ENCODE measurements around the gene CRKL. TPM values are rescaled to one million over a fixed set of nuclear protein-coding genes. Genes with fewer than 3 reads are reported as not detected.

Gene CRKL
- total RNA-seq, 1 experiment from 2014 or later, result 82.5 TPM

- H3K27me3 ChIP-seq (replicated peaks; ENCODE audit: insufficient read depth, low read depth, low read length, poor library complexity), result no peaks in the 10 kb centered on the region
- no peaks in the 10 kb centered on the region for H3K9me3 ChIP-seq (ENCODE audit: low read depth, low read length, poor library complexity, severe bottlenecking)
- intact Hi-C loops (cut with micrococcal nuclease; ENCODE audit: unreplicated experiment), result no loop called here
- CTCF ChIA-PET, result interaction anchor here (1.2 kb wide), 2 partner anchors 25 to 72 kb away, joined by 3 read pairs; partner anchors contain the start of gene LZTR1
- peak overlapping the region; percentile 27 for H3K4me3 ChIP-seq (ENCODE audit: low read depth, low read length, poor library complexity, severe bottlenecking)
- no peak overlapping the region for H3K27ac ChIP-seq (ENCODE audit: low read depth, low read length, poor library complexity, severe bottlenecking)
- no peaks in the 10 kb centered on the region for H3K4me1 ChIP-seq (ENCODE audit: insufficient read depth, low read length, poor library complexity, severe bottlenecking)
- POLR2A ChIA-PET (ENCODE audit: low non-redundant PET), result no interaction called here
- DNase-seq (ENCODE audit: low spot score), result no peak
- peaks cover 13% of the 10 kb centered on the region for H3K36me3 ChIP-seq (ENCODE audit: insufficient read depth, low read length, poor library complexity, severe bottlenecking)
- no peak for TF ChIP-seq CTCF (conservative IDR thresholded peaks at IDR 0.05; ENCODE audit: low read depth, low read length)
- no peak for TF ChIP-seq EZH2 (IDR thresholded peaks at IDR 0.05; ENCODE audit: borderline replicate concordance, low read depth, low read length, poor library complexity, severe bottlenecking)
- BruUV-seq (replicated peaks), result no TSS peak
Observed at GRCh38 chr22:20957102-20957682, 40.0 kb downstream of the CRKL start.

GRCh38 chr22:20957683-20958431 is 40.6 kb downstream of the CRKL start:
- TF ChIP-seq EZH2 (IDR thresholded peaks at IDR 0.05; ENCODE audit: borderline replicate concordance, low read depth, low read length, poor library complexity, severe bottlenecking) (no peak), CTCF (conservative IDR thresholded peaks at IDR 0.05; ENCODE audit: low read depth, low read length) (no peak)
- Histone ChIP-seq H3K27ac (ENCODE audit: low read depth, low read length, poor library complexity, severe bottlenecking) (no peak overlapping the region), H3K4me3 (ENCODE audit: low read depth, low read length, poor library complexity, severe bottlenecking) (peak overlapping the region; percentile 27), H3K36me3 (ENCODE audit: insufficient read depth, low read length, poor library complexity, severe bottlenecking) (peaks cover 6% of the 10 kb centered on the region), H3K4me1 (ENCODE audit: insufficient read depth, low read length, poor library complexity, severe bottlenecking) (no peaks in the 10 kb centered on the region), H3K9me3 (ENCODE audit: low read depth, low read length, poor library complexity, severe bottlenecking) (no peaks in the 10 kb centered on the region), H3K27me3 (replicated peaks; ENCODE audit: insufficient read depth, low read depth, low read length, poor library complexity) (no peaks in the 10 kb centered on the region)
- POLR2A ChIA-PET (ENCODE audit: low non-redundant PET), result interaction anchor here (0.6 kb wide), 1 partner anchor 14 kb away, joined by 9 read pairs; no protein-coding TSS in a partner anchor
- intact Hi-C loops (cut with micrococcal nuclease; ENCODE audit: unreplicated experiment), result no loop called here
- CTCF ChIA-PET, result interaction anchor here (1.2 kb wide), 2 partner anchors 24 to 72 kb away, joined by 3 read pairs; partner anchors contain the start of gene LZTR1
- BruUV-seq (replicated peaks), result no TSS peak
- no peak for DNase-seq (ENCODE audit: low spot score)

GRCh38 chr22:20959578-20960461 is 42.6 kb downstream of the CRKL start:
- intact Hi-C loops (cut with micrococcal nuclease; ENCODE audit: unreplicated experiment), result no loop called here
- ChIA-PET CTCF (no interaction called here), POLR2A (ENCODE audit: low non-redundant PET) (no interaction called here)
- Histone ChIP-seq H3K4me1 (ENCODE audit: insufficient read depth, low read length, poor library complexity, severe bottlenecking) (no peaks in the 10 kb centered on the region), H3K36me3 (ENCODE audit: insufficient read depth, low read length, poor library complexity, severe bottlenecking) (no peaks in the 10 kb centered on the region), H3K27me3 (replicated peaks; ENCODE audit: insufficient read depth, low read depth, low read length, poor library complexity) (no peaks in the 10 kb centered on the region), H3K4me3 (ENCODE audit: low read depth, low read length, poor library complexity, severe bottlenecking) (no peak overlapping the region), H3K9me3 (ENCODE audit: low read depth, low read length, poor library complexity, severe bottlenecking) (no peaks in the 10 kb centered on the region), H3K27ac (ENCODE audit: low read depth, low read length, poor library complexity, severe bottlenecking) (no peak overlapping the region)
- no TSS peak for BruUV-seq (replicated peaks)
- no peak for DNase-seq (ENCODE audit: low spot score)
- no peak for TF ChIP-seq CTCF (conservative IDR thresholded peaks at IDR 0.05; ENCODE audit: low read depth, low read length)
- TF ChIP-seq EZH2 (IDR thresholded peaks at IDR 0.05; ENCODE audit: borderline replicate concordance, low read depth, low read length, poor library complexity, severe bottlenecking), result no peak

All from A673 (cell line).